GM12891 (cell line): ENCODE measurements around the gene IWS1.

Source experiments
- POLR2A ChIP-seq: IDR thresholded peaks from 2 replicates; pipeline ENCODE4 v1.6.1; 2011; ENCODE audit warnings: low read depth, low read length, control low read depth
- POLR2AphosphoS5 ChIP-seq: IDR thresholded peaks from 2 replicates; pipeline ENCODE4 v1.6.1; 2011; ENCODE audit warnings: low read depth, low read length, control low read depth
- POU2F2 ChIP-seq: IDR thresholded peaks from 2 replicates; pipeline ENCODE4 v1.6.1; 2011; ENCODE audit warnings: low read depth, mild to moderate bottlenecking, control low read depth, low read length, moderate library complexity
- SPI1 ChIP-seq: IDR thresholded peaks from 2 replicates; pipeline ENCODE4 v1.6.1; 2011; ENCODE audit warnings: low read depth, low read length, control low read depth
- TAF1 ChIP-seq: IDR thresholded peaks from 2 replicates; pipeline ENCODE4 v1.6.1; 2011; ENCODE audit warnings: low read depth, low read length, control low read depth

GRCh38 chr2:127566576-127566975, 40.3 kb upstream of the IWS1 start:
- TF ChIP-seq TAF1 (no peak), POLR2AphosphoS5 (no peak), POLR2A (no peak), SPI1 (no peak), POU2F2 (no peak)
